HepG2 (cell line): ENCODE results near the gene POU6F1. TPM values are rescaled to one million over a fixed set of nuclear protein-coding genes. Genes with fewer than 3 reads are reported as not detected.

Experiments used
- polyA plus RNA-seq, 8 experiments: library from polyadenylated mRNA; depleted of rRNA in 3 of 8; stranded (reverse) in 7 of 8; unstranded in 1 of 8; fragments of >200 nt; fragmentation: Illumina TruSeq in 4 of 8; extraction: Trizol in 4 of 8; gene quantifications; 2 replicates each; pipeline versions ENCODE4 v1.2.1 to v1.2.3, GENCODE V29; 2011 to 2016; ENCODE audit warnings: low read depth in 4 of 8, missing spikeins in 1 of 8, mixed read lengths in 1 of 8; ENCODE audit not compliant: insufficient read depth in 1 of 8
- small RNA-seq, 3 experiments: library from RNA; depleted of rRNA; stranded (forward); fragments of <200 nt; gene quantifications; one replicate each; pipeline ENCODE3, GENCODE V24; 2012; ENCODE audit warnings: low read depth in 2 of 3, low replicate concordance in 1 of 3; ENCODE audit not compliant: insufficient read length in 3 of 3, insufficient read depth in 2 of 3
- total RNA-seq, 5 experiments: library from RNA; depleted of rRNA; stranded (reverse); fragments of >200 nt; fragmentation: Illumina TruSeq; extraction: Trizol; gene quantifications; 2 replicates each; pipeline ENCODE4 v1.2.3, GENCODE V29; 2016; ENCODE audit warnings: low read depth in 1 of 5

POU6F1 gene
- total and polyA plus RNA-seq, 2 of the 13 experiments (the other 11 are each of a cell fraction or from before 2014, with no cell fraction given), result 0.48 to 0.51 TPM

Small RNA genes lying within 50 kb of the gene (small RNA-seq; reads per million reads assigned to genes)
- gene RF00019, result 0 reads per million in 3 experiments
- gene RNU6-199P, result 0 reads per million in 3 experiments

Other genes starting within 250 kb of the POU6F1 start
- 46.0 and 71.7 TPM in 2 replicates for gene SLC11A2, start 191.7 kb downstream of the POU6F1 start, total RNA-seq (2016; rRNA removed; fragmentation: Illumina TruSeq; extraction: Trizol)
- 69.0 and 77.0 TPM in 2 replicates for gene SLC11A2, start 191.7 kb downstream of the POU6F1 start, polyA plus RNA-seq (2011; rRNA removed)
- gene LETMD1, start 169.7 kb downstream of the POU6F1 start, total RNA-seq (2016; rRNA removed; fragmentation: Illumina TruSeq; extraction: Trizol), result 31.3 and 43.3 TPM in 2 replicates
- gene LETMD1, start 169.7 kb downstream of the POU6F1 start, polyA plus RNA-seq (2011; rRNA removed), result 81.5 and 87.7 TPM in 2 replicates
- gene CSRNP2, start 134.5 kb downstream of the POU6F1 start, total RNA-seq (2016; rRNA removed; fragmentation: Illumina TruSeq; extraction: Trizol), result 4.8 and 5.4 TPM in 2 replicates
- gene CSRNP2, start 134.5 kb downstream of the POU6F1 start, polyA plus RNA-seq (2011; rRNA removed), result 7.3 and 7.5 TPM in 2 replicates
- 10.0 and 17.4 TPM in 2 replicates for gene TFCP2, start 44.9 kb downstream of the POU6F1 start, total RNA-seq (2016; rRNA removed; fragmentation: Illumina TruSeq; extraction: Trizol)
- gene TFCP2, start 44.9 kb downstream of the POU6F1 start, polyA plus RNA-seq (2011; rRNA removed), result 5.7 and 7.6 TPM in 2 replicates
- 64.5 and 84.2 TPM in 2 replicates for gene DAZAP2, start 20.8 kb upstream of the POU6F1 start, total RNA-seq (2016; rRNA removed; fragmentation: Illumina TruSeq; extraction: Trizol)
- 222 and 258 TPM in 2 replicates for gene DAZAP2, start 20.8 kb upstream of the POU6F1 start, polyA plus RNA-seq (2011; rRNA removed)
- 9.2 and 9.4 TPM in 2 replicates for gene SMAGP, start 52.4 kb upstream of the POU6F1 start, total RNA-seq (2016; rRNA removed; fragmentation: Illumina TruSeq; extraction: Trizol)
- gene SMAGP, start 52.4 kb upstream of the POU6F1 start, polyA plus RNA-seq (2011; rRNA removed), result 9.0 and 9.2 TPM in 2 replicates
- not detected in 2 replicates for gene BIN2, start 106.1 kb upstream of the POU6F1 start, total RNA-seq (2016; rRNA removed; fragmentation: Illumina TruSeq; extraction: Trizol)
- not detected in 2 replicates for gene BIN2, start 106.1 kb upstream of the POU6F1 start, polyA plus RNA-seq (2011; rRNA removed)
- gene CELA1, start 128.6 kb upstream of the POU6F1 start, total RNA-seq (2016; rRNA removed; fragmentation: Illumina TruSeq; extraction: Trizol), result not detected in 2 replicates
- gene CELA1, start 128.6 kb upstream of the POU6F1 start, polyA plus RNA-seq (2011; rRNA removed), result not detected in 2 replicates
- 0.87 and 1.1 TPM in 2 replicates for gene GALNT6, start 173.3 kb upstream of the POU6F1 start, total RNA-seq (2016; rRNA removed; fragmentation: Illumina TruSeq; extraction: Trizol)
- gene GALNT6, start 173.3 kb upstream of the POU6F1 start, polyA plus RNA-seq (2011; rRNA removed), result 0.78 and 1.0 TPM in 2 replicates
- 0.07 TPM in 1 of 2 replicates, not detected in the other for gene SLC4A8, start 206.8 kb upstream of the POU6F1 start, total RNA-seq (2016; rRNA removed; fragmentation: Illumina TruSeq; extraction: Trizol)
- gene SLC4A8, start 206.8 kb upstream of the POU6F1 start, polyA plus RNA-seq (2011; rRNA removed), result under 0.01 and 0.01 TPM in 2 replicates